ENCODE measurements around the gene ZCCHC24.

The ZCCHC24 gene

GRCh38 chr10:79397575-79398303 is 47.7 kb downstream of the ZCCHC24 start:
- DNase-seq, result no peak
- Histone ChIP-seq H3K36me3 (peaks cover 0 to 19% (median 14%) of the 10 kb centered on the region in 3 donors), H3K9me3 (no peaks in the 10 kb centered on the region), H3K4me1 (peaks cover 5 to 65% (median 52%) of the 10 kb centered on the region in 4 donors), H3K27ac (peak overlapping the region; percentile 88 to 89), H3K4me3 (no peak overlapping the region), H3K27me3 (no peaks in the 10 kb centered on the region)
- no peak for TF ChIP-seq CTCF (IDR thresholded peaks at IDR 0.05)
- intact Hi-C loops (cut with DNase I; ENCODE audit: low total_unique reads), result no loop called here

GRCh38 chr10:79397051-79397450 is 48.4 kb downstream of the ZCCHC24 start:
- intact Hi-C loops (cut with DNase I; ENCODE audit: low total_unique reads), result no loop called here
- Histone ChIP-seq H3K36me3 (peaks cover 0 to 26% (median 15%) of the 10 kb centered on the region in 3 donors), H3K27me3 (no peaks in the 10 kb centered on the region), H3K4me3 (no peak overlapping the region), H3K9me3 (no peaks in the 10 kb centered on the region), H3K4me1 (peaks cover 5 to 58% (median 46%) of the 10 kb centered on the region in 4 donors), H3K27ac (peak overlapping the region; percentile 88 to 89)
- TF ChIP-seq CTCF (IDR thresholded peaks at IDR 0.05), result no peak
- no peak for DNase-seq

GRCh38 chr10:79396520-79396919 is 48.9 kb downstream of the ZCCHC24 start:
- DNase-seq, result no peak
- H3K27ac ChIP-seq, result peak overlapping the region in 1 of 2 donors; percentile 88
- intact Hi-C loops (cut with DNase I; ENCODE audit: low total_unique reads), result no loop called here
- H3K36me3 ChIP-seq, result peaks cover 0 to 27% (median 15%) of the 10 kb centered on the region in 3 donors
- no peaks in the 10 kb centered on the region for H3K27me3 ChIP-seq
- H3K4me1 ChIP-seq, result peaks cover 5 to 53% (median 40%) of the 10 kb centered on the region in 4 donors
- no peak overlapping the region for H3K4me3 ChIP-seq
- TF ChIP-seq CTCF (IDR thresholded peaks at IDR 0.05), result no peak
- no peaks in the 10 kb centered on the region for H3K9me3 ChIP-seq

- Histone ChIP-seq H3K4me3 (no peak overlapping the region), H3K27me3 (no peaks in the 10 kb centered on the region), H3K4me1 (peaks cover 0 to 34% (median 22%) of the 10 kb centered on the region in 4 donors), H3K27ac (no peak overlapping the region), H3K9me3 (no peaks in the 10 kb centered on the region), H3K36me3 (peaks cover 0 to 44% (median 15%) of the 10 kb centered on the region in 3 donors)
- intact Hi-C loops (cut with DNase I; ENCODE audit: low total_unique reads), result no loop called here
- TF ChIP-seq CTCF (IDR thresholded peaks at IDR 0.05), result no peak
- peak in 1 of 2 donors; percentile 16 for DNase-seq
Observed at GRCh38 chr10:79394664-79395063, 50.8 kb downstream of the ZCCHC24 start.

- no peak overlapping the region for H3K4me3 ChIP-seq
- no peaks in the 10 kb centered on the region for H3K27me3 ChIP-seq
- peaks cover 0 to 48% (median 17%) of the 10 kb centered on the region in 3 donors for H3K36me3 ChIP-seq
- H3K9me3 ChIP-seq, result no peaks in the 10 kb centered on the region
- no peak overlapping the region for H3K27ac ChIP-seq
- DNase-seq, result peak in 1 of 2 donors; percentile 19
- peaks cover 0 to 28% (median 16%) of the 10 kb centered on the region in 4 donors for H3K4me1 ChIP-seq
- intact Hi-C loops (cut with DNase I; ENCODE audit: low total_unique reads), result no loop called here
- TF ChIP-seq CTCF (IDR thresholded peaks at IDR 0.05), result no peak
Observed at GRCh38 chr10:79393924-79394610, 51.4 kb downstream of the ZCCHC24 start.
